ENCODE results near the gene FZD7.
A peak's percentile ranks its signal among the peaks of the same experiment; 100 is the strongest.

FZD7 gene

DNA sequence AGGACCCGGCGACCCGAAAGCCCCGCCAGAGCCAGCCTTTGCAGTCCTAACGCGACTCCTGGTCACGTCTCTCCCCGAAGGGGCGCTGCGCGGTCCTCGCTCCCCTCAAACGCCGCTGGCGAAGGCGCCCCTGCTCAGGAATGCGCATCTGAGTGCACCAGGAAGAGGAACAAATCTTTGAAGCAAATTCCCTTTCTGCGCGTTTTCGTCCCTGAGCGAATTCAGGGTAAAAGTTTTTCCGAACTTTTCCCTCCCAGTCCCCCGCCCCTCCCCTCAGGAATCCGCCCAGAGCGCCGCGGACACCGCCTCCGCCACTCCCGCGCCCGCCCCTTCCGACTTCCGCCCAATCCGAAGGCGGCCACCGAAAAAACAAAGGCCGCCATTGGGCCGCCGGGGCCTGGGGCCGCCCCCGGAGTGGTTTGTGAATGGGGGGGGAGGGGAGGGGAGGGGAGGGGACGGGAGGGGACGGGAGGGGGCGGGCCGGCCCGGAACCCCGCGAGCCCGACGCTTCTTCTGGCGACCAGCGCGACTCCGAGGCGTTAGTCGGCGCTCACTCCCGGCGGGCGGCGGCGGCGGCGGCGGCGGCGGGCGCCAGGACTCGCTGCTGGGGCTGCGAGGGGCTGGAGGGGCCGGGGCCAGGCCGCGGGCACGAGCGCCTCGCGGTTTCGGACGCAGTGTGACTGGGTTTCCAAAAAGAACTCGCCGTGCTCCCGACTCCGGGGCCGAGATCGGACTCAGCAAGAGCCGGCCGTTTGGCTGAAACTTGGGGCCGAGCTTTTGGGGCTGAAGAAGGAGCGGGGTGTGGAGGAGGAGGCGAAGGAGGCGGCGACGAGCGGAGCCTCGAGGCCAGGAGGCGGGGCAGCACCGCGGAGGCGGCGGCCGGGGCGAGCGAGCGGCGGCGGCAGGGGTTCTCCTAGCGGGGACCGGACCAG, at the start of gene FZD7:
FZD7 (plus strand) TSS at position 539 of the 932 bp plus-strand sequence. CDS start 793 bp downstream, outside the sequence.
- peak; percentile 63 to 83 (median 67) for DNase-seq (ENCODE audit: low read depth in 2 of 3, low spot score in 1 of 3)

DNA sequence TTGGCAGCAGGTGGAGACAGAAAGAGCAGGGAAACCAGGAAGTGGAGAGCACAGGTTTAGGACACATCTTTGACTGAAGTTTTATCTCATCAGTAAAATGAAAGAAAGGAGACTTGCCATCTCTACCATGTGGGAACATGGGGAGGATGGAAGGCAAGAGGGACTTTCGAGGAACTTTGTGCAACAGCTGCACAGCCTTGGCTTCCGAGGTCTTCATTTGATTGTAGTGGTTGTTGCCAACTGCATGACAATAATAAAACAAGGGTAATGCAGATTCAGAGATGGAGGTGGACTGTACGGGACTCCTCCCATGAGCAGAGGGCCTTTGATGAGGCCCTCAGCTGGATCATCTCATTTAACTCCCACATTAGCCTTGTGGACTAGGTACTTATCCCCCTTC, 49.3 kb upstream of the FZD7 start:
- DNase-seq (ENCODE audit: low read depth in 2 of 3, low spot score in 1 of 3), result no peak

DNA sequence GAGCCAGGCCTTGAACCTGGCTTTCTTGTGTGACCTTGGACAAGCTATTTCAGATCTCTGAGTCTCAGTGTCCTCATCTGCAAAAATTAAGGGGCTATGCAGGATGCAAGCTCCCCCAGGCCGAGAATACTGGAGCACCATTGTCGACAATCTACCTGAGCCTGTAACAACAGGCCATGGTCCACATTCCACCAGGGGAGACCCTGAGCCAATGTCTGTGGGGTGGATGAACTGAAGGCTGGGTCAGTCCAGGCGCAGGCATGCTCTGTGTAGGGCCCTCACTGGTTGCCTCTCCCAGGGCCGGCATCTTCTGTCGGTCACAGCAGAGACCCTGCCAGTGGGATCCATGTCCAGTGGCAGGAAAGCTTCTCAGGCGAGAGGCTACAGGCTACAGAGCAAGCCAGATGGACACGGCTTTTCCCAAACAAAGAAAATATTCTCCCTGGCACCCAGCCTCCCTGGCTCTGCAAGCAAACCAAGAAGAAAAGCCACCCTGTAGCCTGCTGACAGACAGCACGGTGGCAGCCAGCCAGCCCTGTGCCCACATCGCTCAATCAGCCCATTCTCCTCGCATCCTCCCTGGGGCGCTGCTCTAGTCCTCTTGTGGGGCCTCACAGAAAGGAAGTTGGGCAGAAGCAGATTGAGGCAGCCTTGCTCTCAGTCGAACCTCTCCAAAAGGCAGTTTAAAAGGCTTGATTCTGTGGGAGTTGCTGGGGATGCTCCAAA, 48.7 kb upstream of the FZD7 start:
- DNase-seq (ENCODE audit: low read depth in 2 of 3, low spot score in 1 of 3), result no peak

DNA sequence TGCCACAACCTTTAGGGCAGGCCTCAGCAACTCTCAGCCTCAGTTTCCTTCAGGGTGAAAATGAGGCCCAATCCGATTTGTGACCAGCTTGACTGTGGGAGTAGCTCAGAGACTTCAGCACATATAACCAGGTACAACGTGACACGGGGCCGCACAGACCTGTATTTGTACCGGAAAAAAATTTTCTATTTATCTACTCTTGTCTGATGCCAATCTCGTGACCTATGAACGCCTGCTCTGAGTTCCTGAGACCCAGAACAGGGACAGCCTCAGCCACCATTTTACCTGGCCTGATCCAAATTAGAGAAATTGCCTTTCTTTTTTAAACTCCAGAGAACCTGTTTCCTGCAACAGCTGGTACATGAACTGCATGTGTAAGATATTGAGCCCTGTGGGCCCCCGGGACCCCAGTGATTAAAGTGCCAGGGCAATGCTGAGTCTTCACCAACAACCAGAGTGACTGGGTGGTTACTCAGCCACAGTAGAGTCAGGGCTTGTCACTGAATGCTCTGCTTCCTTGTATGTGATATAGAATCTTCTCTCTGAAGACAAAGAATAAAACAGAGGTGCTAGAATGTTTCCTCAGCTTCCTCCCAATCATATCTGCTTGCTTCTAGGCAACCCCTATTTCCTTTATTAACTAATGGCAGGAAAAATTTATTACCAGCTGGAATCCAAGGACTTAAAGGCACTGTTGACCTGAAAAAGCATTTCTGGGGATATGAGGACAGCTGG, 47.8 kb upstream of the FZD7 start:
- no peak for DNase-seq (ENCODE audit: low read depth in 2 of 3, low spot score in 1 of 3)

GRCh38 chr2:201986463-201986735, 47.3 kb upstream of the FZD7 start:
- no peak for DNase-seq (ENCODE audit: low read depth in 2 of 3, low spot score in 1 of 3)

- DNase-seq (ENCODE audit: low read depth in 2 of 3, low spot score in 1 of 3), result no peak
These were observed 46.2 kb upstream of the FZD7 start for GRCh38 chr2:201987426-201987825.

GRCh38 chr2:201990069-201990468, 43.6 kb upstream of the FZD7 start:
- no peak for DNase-seq (ENCODE audit: low read depth in 2 of 3, low spot score in 1 of 3)

DNA sequence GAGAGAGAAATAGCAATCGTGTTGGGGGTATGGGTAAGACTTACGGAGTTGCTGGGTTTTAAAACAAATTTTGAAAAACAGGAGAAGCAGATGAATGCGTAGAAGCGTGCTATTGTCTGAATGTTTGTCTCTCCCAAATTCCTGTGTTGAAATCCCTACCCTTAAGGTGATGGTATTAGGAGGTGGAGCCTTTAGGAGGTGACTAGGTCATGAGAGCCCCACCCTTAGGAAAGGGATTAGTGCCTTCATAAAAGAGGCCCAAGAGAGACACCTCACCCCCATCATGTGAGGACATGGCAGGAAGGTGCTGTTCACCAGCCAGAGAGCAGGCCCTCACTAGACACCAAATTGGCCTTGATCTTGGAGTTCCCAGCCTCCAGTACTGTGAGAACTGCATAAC, 40.7 kb upstream of the FZD7 start:
- no peak for DNase-seq (ENCODE audit: low read depth in 2 of 3, low spot score in 1 of 3)

DNA sequence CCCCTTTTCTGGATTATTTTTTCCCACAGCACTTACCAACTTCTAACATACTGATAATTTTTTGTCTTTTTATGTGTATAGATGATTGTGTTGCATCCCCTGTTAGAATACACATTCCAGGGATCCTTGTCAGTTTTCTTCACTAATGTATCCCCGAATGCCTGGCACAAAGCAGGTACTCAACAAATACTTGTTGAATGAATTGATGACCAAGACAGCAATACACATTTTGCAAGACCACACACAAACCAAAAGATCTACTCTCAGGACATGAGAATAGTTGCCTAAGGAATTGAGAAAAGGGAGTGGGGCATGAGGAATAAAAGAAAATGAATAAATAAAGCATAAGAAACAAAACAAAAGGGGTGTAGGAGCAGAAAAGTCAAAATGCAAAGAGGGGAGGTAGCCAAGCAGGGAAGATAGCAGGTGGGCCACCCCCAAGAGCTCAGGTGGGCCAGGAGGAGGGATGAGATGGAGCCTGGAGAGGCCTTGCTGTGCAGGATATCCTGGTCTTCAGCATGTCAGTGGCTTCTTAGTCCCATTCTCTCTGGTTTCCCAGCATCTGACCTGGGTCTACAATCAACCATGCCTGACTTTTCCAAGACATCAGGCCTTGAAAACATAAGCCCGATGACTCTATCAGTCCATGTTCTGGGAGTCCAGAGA, 38.5 kb upstream of the FZD7 start:
- no peak for DNase-seq (ENCODE audit: low read depth in 2 of 3, low spot score in 1 of 3)

GRCh38 chr2:201996006-201996405, 37.6 kb upstream of the FZD7 start:
- DNase-seq (ENCODE audit: low read depth in 2 of 3, low spot score in 1 of 3), result no peak

DNA sequence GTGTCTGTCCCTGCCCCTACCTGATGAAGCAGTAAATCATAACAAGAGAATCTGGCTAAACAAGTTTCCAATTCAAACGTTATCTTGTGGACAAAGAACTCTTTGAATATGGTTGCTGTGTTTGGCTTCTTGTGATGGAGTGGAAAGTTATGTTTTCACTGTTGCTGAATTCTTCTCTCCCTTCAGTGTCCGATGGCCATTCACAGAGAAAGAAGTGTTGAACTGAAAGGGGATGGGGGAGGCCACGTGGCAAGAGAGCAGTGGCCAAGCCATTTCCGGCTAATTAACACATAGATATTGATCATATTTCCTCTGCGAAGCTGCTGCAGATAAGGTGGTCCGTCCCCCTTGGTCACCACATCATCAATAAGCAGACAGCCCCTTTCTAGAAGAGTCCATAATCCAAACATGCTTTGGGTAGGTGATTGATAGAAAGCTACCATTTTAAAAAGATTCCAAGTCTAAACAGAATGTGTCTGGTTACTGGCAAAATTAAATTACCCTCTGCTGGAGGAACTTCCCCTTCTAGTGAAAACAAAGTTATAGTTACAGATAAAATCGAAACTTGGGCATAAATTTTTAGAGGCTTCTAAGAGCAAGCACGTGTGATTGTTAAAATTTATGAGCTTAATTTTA, 36.9 kb upstream of the FZD7 start:
- no peak for DNase-seq (ENCODE audit: low read depth in 2 of 3, low spot score in 1 of 3)

DNA sequence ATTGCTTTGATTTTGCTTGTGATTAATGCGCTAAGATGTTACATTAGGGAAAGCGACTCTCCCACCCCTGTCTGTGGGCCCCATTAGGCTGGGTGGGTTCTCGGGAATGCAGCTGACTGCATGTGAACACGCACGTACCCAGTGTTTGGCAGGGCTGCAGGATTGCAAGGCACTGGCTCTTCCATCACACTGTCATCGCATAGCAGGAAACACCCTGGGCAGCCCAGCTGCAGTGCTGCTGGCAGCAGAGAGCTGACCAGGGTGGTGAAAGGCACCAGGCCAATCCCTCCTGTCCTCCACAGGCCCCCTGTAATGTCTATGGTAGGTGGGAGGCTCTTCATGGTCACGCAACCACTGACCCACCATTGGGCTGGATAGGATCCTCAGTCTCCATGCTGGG, 34.4 kb upstream of the FZD7 start:
- DNase-seq (ENCODE audit: low read depth in 2 of 3, low spot score in 1 of 3), result no peak

GRCh38 chr2:202001826-202002225, 31.8 kb upstream of the FZD7 start:
- no peak for DNase-seq (ENCODE audit: low read depth in 2 of 3, low spot score in 1 of 3)

DNA sequence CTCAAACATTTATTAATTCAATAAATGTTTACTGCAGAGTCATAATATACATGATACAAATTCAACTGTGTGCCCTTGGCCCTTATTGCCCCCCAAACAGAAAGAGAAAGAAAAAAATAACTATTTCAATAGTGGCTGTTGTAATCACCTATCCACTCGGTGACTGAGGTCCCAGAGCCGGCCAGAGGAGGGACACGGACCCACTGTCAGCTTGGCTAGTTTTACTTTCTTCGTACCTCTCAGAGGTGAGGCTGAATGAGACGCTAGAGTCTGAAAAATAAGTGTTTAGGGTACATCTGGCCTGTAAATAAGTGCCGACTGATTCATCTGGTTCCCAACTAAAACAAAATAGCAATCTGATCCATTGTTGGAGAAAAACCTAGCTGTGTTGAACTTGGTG, 31.3 kb upstream of the FZD7 start:
- no peak for DNase-seq (ENCODE audit: low read depth in 2 of 3, low spot score in 1 of 3)

GRCh38 chr2:202005272-202005887, 28.3 kb upstream of the FZD7 start:
- DNase-seq (ENCODE audit: low read depth in 2 of 3, low spot score in 1 of 3), result no peak

- no peak for DNase-seq (ENCODE audit: low read depth in 2 of 3, low spot score in 1 of 3)
These were observed 27.4 kb upstream of the FZD7 start for GRCh38 chr2:202006301-202006700.

DNA sequence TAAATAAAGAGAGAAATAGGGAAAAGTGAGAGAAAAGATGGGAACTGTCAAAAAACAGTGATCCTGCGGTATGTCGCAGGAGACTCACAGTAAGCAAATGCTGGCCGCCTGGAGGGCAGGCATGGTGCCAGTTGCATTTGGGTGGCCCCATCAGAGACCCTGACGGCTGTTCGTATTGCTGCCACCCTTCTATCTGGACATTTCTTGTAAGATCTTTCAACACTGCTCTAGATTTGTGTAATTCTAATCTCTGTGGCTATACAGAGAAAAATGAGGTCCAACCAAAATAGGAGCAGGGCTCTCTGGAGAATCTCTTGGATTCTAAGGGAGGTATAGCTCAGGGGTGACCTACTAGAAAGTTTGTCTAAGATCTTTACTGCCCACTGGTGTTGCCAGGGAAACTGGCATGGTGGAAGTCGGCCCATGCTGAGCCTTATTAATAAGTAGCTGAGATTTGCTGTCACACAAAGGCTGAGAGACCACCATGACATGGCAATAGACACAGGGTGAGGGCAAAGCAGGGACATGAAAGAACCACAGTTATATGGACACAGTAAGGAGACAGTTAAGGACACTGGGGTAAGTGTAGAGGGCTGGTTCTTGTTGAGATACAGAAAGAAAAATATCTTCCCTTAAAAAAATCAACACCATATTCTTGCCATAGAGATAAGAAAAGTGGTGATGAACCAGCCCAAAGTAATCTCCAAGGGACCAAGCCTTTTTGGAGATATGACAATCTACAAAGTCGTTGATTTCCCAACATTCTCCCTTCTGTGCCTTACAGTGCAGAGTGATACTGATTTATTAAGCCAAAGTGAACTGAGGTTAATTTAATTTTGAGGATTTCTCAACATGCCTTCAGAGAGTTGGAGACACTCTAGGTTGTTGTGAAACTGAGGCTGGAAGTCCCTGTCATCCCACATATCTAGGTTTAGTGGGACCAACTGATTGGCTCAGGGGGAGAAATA, 26.4 kb upstream of the FZD7 start:
- DNase-seq (ENCODE audit: low read depth in 2 of 3, low spot score in 1 of 3), result no peak

DNA sequence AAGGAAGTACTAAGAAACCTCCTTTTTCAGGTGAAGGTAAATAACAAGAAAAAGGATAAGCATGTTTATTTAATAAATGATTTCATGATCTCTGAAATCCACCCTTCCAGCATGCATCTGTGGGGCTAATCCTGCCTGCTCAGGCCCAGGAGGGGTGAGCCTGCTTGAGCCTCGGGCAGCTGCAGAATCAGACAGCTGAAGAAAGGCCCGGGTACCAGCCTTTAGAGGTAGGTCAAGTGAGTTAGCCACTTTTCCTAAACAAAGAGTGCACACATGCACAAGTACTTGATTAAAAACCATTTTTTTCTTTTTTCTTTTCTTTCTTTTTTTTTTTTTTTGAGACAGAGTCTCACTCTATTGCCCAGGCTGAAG, 25.7 kb upstream of the FZD7 start:
- DNase-seq (ENCODE audit: low read depth in 2 of 3, low spot score in 1 of 3), result no peak

- DNase-seq (ENCODE audit: low read depth in 2 of 3, low spot score in 1 of 3), result no peak
These were observed 24.6 kb upstream of the FZD7 start for GRCh38 chr2:202009019-202009481.
